Activated CD8-positive, alpha-beta memory T cell treated with anti-CD3 and anti-CD28 coated beads, Interleukin-2, amount 10 ng/mL, durations not matched to agents 7 days and 5 days (primary cell): ENCODE results near the gene CCDC92. TPM values are rescaled to one million over a fixed set of nuclear protein-coding genes. Genes with fewer than 3 reads are reported as not detected.

Experiments used
- ATAC-seq: fragments of 150-1000 bp; cut with Tn5 transposase; one replicate; pipeline ENCODE4 v1.10.0; 2021; ENCODE audit warnings: moderate library complexity
- CTCF ChIA-PET: fragments of 350-600 bp; sonication (Branson Sonifier 250); formaldehyde crosslinking; loops from one replicate; lab custom pipeline; 2021; ENCODE audit warnings: antibody characterized with exemption; lab: Charles Lee
- DNase-seq: peaks from one replicate; pipeline ENCODE4 v3.0.0-alpha.2; 2020
- H3K27ac Mint-ChIP-seq: one replicate; pipeline ENCODE4 v1.8.0; 2021; ENCODE audit warnings: mild to moderate bottlenecking, mixed read lengths
- H3K27me3 Mint-ChIP-seq: one replicate; pipeline ENCODE4 v1.8.0; 2021; ENCODE audit warnings: mixed read lengths
- H3K36me3 Mint-ChIP-seq: one replicate; pipeline ENCODE4 v1.8.0; 2021; ENCODE audit warnings: mild to moderate bottlenecking, mixed read lengths
- H3K4me1 Mint-ChIP-seq: one replicate; pipeline ENCODE4 v1.8.0; 2021; ENCODE audit warnings: mixed read lengths
- H3K4me3 Mint-ChIP-seq: one replicate; pipeline ENCODE4 v1.8.0; 2021; ENCODE audit warnings: mild to moderate bottlenecking, moderate library complexity, mixed read lengths
- H3K9me3 Mint-ChIP-seq: one replicate; pipeline ENCODE4 v1.8.0; 2022; ENCODE audit warnings: low read depth, mixed read lengths
- total RNA-seq, 2 experiments: library from RNA; stranded (reverse); gene quantifications; one replicate each; pipeline ENCODE4 v1.2.3, GENCODE V29; 2021

The CCDC92 gene
- total RNA-seq: 10 to 100 TPM; 16.4 to 19.8 TPM

- H3K27ac Mint-ChIP-seq: peak within 1 kb of the TSS; percentile 65
- CTCF ChIA-PET: interaction anchor here (1.4 to 2.2 kb wide), 2 partner anchors 34 to 68 kb away, joined by 3 to 13 read pairs; no protein-coding TSS in a partner anchor
Measured at GRCh38 chr12:123972457-123973401, at the start of gene CCDC92, which contains the start of gene ZNF664. CCDC92 (minus strand) TSS chr12:123972831; CDS start chr12:123944305, 28,526 bp downstream. ZNF664 (plus strand) TSS chr12:123973215; CDS start chr12:124012145, 38,930 bp downstream.

GRCh38 chr12:124022161-124022560, 49.5 kb upstream of the CCDC92 start:
- Mint-ChIP-seq H3K27ac (no peak overlapping the region), H3K27me3 (no peaks in the 10 kb centered on the region), H3K36me3 (no peaks in the 10 kb centered on the region), H3K4me3 (no peak overlapping the region), H3K4me1 (no peaks in the 10 kb centered on the region), H3K9me3 (no peaks in the 10 kb centered on the region)
- DNase-seq (no peak), ATAC-seq (no peak)
- CTCF ChIA-PET: interaction anchor here (1.0 kb wide), 1 partner anchor 10 kb away, joined by 3 read pairs; no protein-coding TSS in a partner anchor

More at GRCh38 chr12:123972457-123973401, at the start of gene CCDC92, which contains the start of gene ZNF664:
- H3K4me3 Mint-ChIP-seq: peak within 1 kb of the TSS; percentile 82
- no peaks in the 10 kb centered on the region for H3K9me3 Mint-ChIP-seq
- H3K4me1 Mint-ChIP-seq: peaks cover 24% of the 10 kb centered on the region
- H3K27me3 Mint-ChIP-seq: no peaks in the 10 kb centered on the region
- DNase-seq: peak; percentile 94
- H3K36me3 Mint-ChIP-seq: peaks cover 12% of the 10 kb centered on the region
- ATAC-seq: peak; percentile 82

- Mint-ChIP-seq H3K27me3 (no peaks in the 10 kb centered on the region), H3K36me3 (no peaks in the 10 kb centered on the region), H3K4me1 (no peaks in the 10 kb centered on the region), H3K4me3 (no peak overlapping the region), H3K9me3 (no peaks in the 10 kb centered on the region), H3K27ac (no peak overlapping the region)
- DNase-seq: no peak
- CTCF ChIA-PET: no interaction called here
- ATAC-seq: no peak
Measured at GRCh38 chr12:124021007-124021406, 48.4 kb upstream of the CCDC92 start.

- CTCF ChIA-PET: no interaction called here
- DNase-seq (no peak), ATAC-seq (no peak)
- Mint-ChIP-seq H3K4me1 (no peaks in the 10 kb centered on the region), H3K36me3 (no peaks in the 10 kb centered on the region), H3K4me3 (no peak overlapping the region), H3K9me3 (no peaks in the 10 kb centered on the region), H3K27me3 (no peaks in the 10 kb centered on the region), H3K27ac (no peak overlapping the region)
Measured at GRCh38 chr12:124020514-124020949, 47.9 kb upstream of the CCDC92 start.

GRCh38 chr12:124019115-124019514, 46.5 kb upstream of the CCDC92 start:
- Mint-ChIP-seq H3K27me3 (no peaks in the 10 kb centered on the region), H3K36me3 (no peaks in the 10 kb centered on the region), H3K9me3 (no peaks in the 10 kb centered on the region), H3K4me3 (no peak overlapping the region), H3K4me1 (no peaks in the 10 kb centered on the region), H3K27ac (no peak overlapping the region)
- ATAC-seq: no peak
- CTCF ChIA-PET: interaction anchor here (0.6 to 1.7 kb wide), 2 partner anchors 14 to 124 kb away, joined by 3 to 6 read pairs; no protein-coding TSS in a partner anchor
- DNase-seq: no peak

GRCh38 chr12:124018539-124018938, 45.9 kb upstream of the CCDC92 start:
- Mint-ChIP-seq H3K27ac (no peak overlapping the region), H3K4me3 (no peak overlapping the region), H3K4me1 (no peaks in the 10 kb centered on the region), H3K36me3 (no peaks in the 10 kb centered on the region), H3K27me3 (no peaks in the 10 kb centered on the region), H3K9me3 (no peaks in the 10 kb centered on the region)
- DNase-seq: no peak
- ATAC-seq: no peak
- CTCF ChIA-PET: interaction anchor here (0.6 to 1.7 kb wide), 2 partner anchors 14 to 125 kb away, joined by 3 to 6 read pairs; no protein-coding TSS in a partner anchor

- no peak for ATAC-seq
- Mint-ChIP-seq H3K4me1 (no peaks in the 10 kb centered on the region), H3K27ac (no peak overlapping the region), H3K36me3 (peaks cover 8% of the 10 kb centered on the region), H3K4me3 (no peak overlapping the region), H3K27me3 (no peaks in the 10 kb centered on the region), H3K9me3 (no peaks in the 10 kb centered on the region)
- DNase-seq: no peak
- CTCF ChIA-PET: interaction anchor here (1.0 kb wide), 1 partner anchor 16 kb away, joined by 3 read pairs; no protein-coding TSS in a partner anchor
Measured at GRCh38 chr12:124017064-124017463, 44.4 kb upstream of the CCDC92 start.

GRCh38 chr12:124015494-124016461, 43.1 kb upstream of the CCDC92 start:
- Mint-ChIP-seq H3K4me3 (no peak overlapping the region), H3K9me3 (no peaks in the 10 kb centered on the region), H3K4me1 (peaks cover 1% of the 10 kb centered on the region), H3K36me3 (peaks cover 16% of the 10 kb centered on the region), H3K27ac (no peak overlapping the region), H3K27me3 (no peaks in the 10 kb centered on the region)
- CTCF ChIA-PET: interaction anchor here (0.5 to 1.3 kb wide), 3 partner anchors 14 to 205 kb away, joined by 3 read pairs; no protein-coding TSS in a partner anchor
- no peak for DNase-seq
- no peak for ATAC-seq

GRCh38 chr12:124013073-124013472, 40.4 kb upstream of the CCDC92 start:
- no peak overlapping the region for H3K27ac Mint-ChIP-seq
- CTCF ChIA-PET: interaction anchor here (1.3 kb wide), 1 partner anchor 108 kb away, joined by 4 read pairs; no protein-coding TSS in a partner anchor

GRCh38 chr12:124011435-124012115, 38.9 kb upstream of the CCDC92 start:
- H3K4me1 Mint-ChIP-seq: peaks cover 14% of the 10 kb centered on the region
- no peaks in the 10 kb centered on the region for H3K9me3 Mint-ChIP-seq
- CTCF ChIA-PET: no interaction called here
- H3K27me3 Mint-ChIP-seq: no peaks in the 10 kb centered on the region
- no peak overlapping the region for H3K4me3 Mint-ChIP-seq
- H3K27ac Mint-ChIP-seq: no peak overlapping the region
- DNase-seq (no peak), ATAC-seq (no peak)
- peaks cover 20% of the 10 kb centered on the region for H3K36me3 Mint-ChIP-seq

More at GRCh38 chr12:124013073-124013472, 40.4 kb upstream of the CCDC92 start:
- Mint-ChIP-seq H3K4me1 (peaks cover 3% of the 10 kb centered on the region), H3K9me3 (no peaks in the 10 kb centered on the region), H3K27me3 (no peaks in the 10 kb centered on the region), H3K4me3 (no peak overlapping the region), H3K36me3 (peaks cover 20% of the 10 kb centered on the region)
- DNase-seq (no peak), ATAC-seq (no peak)

GRCh38 chr12:124010687-124011086, 38.1 kb upstream of the CCDC92 start:
- no peak overlapping the region for H3K27ac Mint-ChIP-seq

GRCh38 chr12:124009781-124010180, 37.1 kb upstream of the CCDC92 start:
- H3K27me3 Mint-ChIP-seq: no peaks in the 10 kb centered on the region
- ATAC-seq: no peak
- H3K36me3 Mint-ChIP-seq: peaks cover 27% of the 10 kb centered on the region
- H3K27ac Mint-ChIP-seq: no peak overlapping the region
- no peaks in the 10 kb centered on the region for H3K9me3 Mint-ChIP-seq
- peaks cover 24% of the 10 kb centered on the region for H3K4me1 Mint-ChIP-seq
- CTCF ChIA-PET: no interaction called here
- DNase-seq: no peak
- no peak overlapping the region for H3K4me3 Mint-ChIP-seq

More at GRCh38 chr12:124010687-124011086, 38.1 kb upstream of the CCDC92 start:
- CTCF ChIA-PET: no interaction called here
- Mint-ChIP-seq H3K4me1 (peaks cover 22% of the 10 kb centered on the region), H3K36me3 (peaks cover 24% of the 10 kb centered on the region), H3K4me3 (no peak overlapping the region), H3K27me3 (no peaks in the 10 kb centered on the region), H3K9me3 (no peaks in the 10 kb centered on the region)
- DNase-seq (no peak), ATAC-seq (no peak)
